ENCODE data around the gene GRK5.

DNA sequence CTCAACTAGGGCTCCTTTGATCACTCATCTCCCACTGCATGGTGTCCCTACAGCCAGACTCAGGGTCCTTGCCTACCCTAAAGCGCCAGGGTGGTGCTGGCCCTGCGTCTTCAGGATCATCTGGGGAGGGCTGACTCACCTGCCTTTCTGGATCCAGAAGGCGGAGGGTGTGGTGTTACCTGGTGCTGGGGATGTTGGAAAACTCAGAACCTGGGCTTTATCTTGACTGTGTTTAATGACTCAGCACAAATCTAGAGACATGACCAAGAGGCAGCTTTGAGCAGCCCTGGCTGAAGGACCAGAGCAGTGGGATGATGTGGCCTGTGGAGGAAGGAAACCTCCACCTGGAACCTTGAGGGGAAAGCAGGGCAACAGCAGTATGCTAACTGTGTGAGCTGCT, 96.5 kb downstream of the GRK5 start:
- TF ChIP-seq, protein P1, sequence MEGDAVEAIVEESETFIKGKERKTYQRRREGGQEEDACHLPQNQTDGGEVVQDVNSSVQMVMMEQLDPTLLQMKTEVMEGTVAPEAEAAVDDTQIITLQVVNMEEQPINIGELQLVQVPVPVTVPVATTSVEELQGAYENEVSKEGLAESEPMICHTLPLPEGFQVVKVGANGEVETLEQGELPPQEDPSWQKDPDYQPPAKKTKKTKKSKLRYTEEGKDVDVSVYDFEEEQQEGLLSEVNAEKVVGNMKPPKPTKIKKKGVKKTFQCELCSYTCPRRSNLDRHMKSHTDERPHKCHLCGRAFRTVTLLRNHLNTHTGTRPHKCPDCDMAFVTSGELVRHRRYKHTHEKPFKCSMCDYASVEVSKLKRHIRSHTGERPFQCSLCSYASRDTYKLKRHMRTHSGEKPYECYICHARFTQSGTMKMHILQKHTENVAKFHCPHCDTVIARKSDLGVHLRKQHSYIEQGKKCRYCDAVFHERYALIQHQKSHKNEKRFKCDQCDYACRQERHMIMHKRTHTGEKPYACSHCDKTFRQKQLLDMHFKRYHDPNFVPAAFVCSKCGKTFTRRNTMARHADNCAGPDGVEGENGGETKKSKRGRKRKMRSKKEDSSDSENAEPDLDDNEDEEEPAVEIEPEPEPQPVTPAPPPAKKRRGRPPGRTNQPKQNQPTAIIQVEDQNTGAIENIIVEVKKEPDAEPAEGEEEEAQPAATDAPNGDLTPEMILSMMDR (IDR thresholded peaks at IDR 0.05; ENCODE audit: low read depth, low read length, poor library complexity, severe bottlenecking) = no peak
- TF ChIP-seq EZH2phosphoT487 (IDR thresholded peaks at IDR 0.05; ENCODE audit: borderline replicate concordance, low read length) = no peak
